OCI-M2 (cell line): ENCODE results near the gene TSGA10IP.
"Not testable (repeated sequence)": the region's sequence is repeated elsewhere in the genome, so short reads cannot be mapped to it uniquely, and the experiment has no call there.

ENCODE experiments used
- DNase-seq: peaks from one replicate; lab custom pipeline; 2025; ENCODE audit not compliant: unreplicated experiment; lab: John Stamatoyannopoulos, UW

The TSGA10IP gene

DNA sequence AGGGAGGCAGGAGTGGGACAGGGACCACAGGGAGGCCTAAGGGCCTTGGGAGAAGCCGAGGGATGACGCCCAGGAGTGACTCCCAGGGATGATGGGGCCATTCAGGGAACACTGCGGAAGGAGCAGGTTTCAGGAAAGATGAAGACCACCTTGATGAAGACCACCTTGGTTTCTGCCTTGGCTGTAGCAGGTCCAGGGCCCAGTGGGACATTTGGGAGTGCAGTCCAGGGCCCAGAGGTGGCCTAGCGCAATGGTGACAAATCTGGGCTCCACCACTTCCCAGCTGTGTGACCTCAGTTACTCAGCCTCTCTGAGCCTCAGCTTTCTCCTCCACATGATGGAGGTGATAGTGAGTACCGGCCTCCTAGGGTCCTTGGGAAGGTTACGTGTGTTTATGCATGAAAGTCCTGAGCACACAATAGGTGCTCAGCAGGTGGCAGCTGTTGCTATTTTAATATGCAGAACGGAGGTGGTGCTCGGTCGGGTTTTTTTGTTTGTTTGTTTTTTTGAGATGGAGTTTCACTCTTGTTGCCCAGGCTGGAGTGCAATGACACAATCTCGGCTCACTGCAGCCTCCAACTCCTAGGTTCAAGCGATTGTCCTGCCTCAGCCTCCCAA lies 770 bp downstream of the TSGA10IP start:
- DNase-seq = no peak

DNA sequence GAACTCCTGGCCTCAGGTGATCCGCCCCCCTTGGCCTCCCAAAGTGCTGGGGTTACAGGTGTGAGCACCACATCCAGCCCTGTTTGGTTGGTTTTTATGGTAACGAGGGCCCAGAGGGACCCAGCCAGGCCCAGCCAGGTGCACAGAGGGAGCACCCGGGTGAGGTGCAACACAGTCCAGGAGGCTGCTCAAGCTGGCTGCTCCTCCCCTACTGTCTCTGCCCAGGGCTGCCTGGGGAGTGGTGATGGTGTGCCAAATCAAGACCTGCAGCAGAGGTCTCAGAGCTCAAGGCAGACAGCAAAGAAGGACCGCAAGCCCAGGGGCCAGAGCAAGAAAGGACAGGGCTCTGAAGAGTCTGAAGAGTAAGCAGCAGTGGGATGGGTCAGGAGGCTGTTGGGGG lies 1.4 kb downstream of the TSGA10IP start:
- no peak for DNase-seq

DNA sequence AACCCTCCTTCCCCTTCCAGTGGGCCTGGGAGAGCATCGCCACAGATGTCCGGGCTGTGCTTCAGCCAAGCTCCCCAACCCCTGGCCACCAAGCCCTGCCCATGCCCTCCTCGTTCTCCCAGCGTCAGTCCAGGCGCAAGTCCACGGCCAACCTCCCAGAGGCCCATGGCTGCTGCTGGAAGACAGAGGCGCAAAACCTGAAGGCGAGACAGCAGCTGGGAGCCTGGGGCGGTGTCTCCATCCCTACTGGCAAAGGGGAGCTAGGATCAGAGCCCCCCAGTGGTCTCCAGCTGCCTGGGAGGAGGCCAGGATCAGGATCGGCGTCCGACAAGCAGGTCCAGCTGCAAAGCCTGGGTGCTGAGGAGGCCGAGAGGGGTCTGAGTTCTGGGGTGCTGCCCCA lies 1.9 kb downstream of the TSGA10IP start:
- no peak for DNase-seq

DNA sequence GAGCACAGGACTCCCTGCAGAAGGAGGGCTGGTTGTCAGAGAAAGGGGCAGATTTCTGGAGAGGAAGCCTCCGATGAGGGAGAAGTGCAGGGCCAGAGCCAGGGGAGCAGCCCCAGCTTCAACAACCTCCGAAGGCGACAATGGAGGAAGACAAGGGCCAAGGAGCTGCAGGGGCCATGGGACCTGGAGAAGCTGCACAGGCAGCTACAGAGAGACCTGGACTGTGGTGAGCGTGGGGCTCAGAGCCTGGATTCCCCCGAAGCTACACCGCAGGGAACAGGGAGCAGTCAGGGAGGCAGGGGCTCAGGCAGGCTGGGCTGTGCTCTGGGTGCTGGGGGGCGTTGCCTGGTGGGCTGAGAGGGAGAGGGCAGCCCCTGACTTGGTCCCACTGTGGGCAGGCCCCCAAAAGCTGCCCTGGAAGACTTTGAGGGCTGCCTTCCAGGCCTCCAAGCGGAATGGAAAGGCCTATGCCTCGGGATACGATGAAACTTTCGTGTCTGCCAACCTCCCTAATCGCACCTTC lies 2.4 kb downstream of the TSGA10IP start:
- no peak for DNase-seq

DNA sequence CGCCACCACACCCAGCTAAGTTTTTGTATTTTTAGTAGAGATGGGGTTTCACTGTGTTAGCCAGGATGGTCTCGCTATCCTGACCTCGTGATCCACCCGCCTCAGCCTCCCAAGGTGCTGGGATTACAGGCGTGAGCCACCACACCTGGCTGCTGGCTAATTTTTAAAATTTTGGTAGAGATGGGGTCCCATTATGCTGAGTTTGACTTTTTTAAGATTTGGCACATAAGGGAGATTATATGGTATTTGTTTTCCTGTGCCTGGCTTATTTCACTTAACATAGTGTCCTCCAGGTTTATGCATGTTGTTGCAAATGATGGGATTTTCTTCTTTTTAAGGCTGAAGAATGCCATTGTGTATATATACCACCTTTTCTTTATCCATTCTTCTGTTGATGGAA lies 5.4 kb downstream of the TSGA10IP start:
- not testable (repeated sequence) for DNase-seq

DNA sequence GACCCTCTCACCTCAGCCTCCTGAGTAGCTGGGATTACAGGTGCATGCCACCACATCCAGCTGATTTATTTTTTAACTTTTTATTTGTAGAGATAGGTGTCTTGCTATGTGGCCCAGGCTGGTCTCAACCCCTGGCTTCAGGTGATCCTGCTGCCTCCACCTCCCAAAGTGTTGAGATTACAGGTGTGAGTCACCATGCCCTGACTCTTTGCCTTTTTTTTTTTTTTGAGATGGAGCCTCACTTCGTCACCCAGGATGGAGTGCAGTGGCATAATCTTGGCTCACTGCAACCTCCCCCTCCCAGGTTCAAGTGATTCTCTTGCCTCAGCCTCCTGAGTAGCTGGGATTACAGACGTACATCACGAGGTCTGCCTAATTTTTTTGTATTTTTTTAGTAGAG lies 6.4 kb downstream of the TSGA10IP start:
- DNase-seq = not testable (repeated sequence)

DNA sequence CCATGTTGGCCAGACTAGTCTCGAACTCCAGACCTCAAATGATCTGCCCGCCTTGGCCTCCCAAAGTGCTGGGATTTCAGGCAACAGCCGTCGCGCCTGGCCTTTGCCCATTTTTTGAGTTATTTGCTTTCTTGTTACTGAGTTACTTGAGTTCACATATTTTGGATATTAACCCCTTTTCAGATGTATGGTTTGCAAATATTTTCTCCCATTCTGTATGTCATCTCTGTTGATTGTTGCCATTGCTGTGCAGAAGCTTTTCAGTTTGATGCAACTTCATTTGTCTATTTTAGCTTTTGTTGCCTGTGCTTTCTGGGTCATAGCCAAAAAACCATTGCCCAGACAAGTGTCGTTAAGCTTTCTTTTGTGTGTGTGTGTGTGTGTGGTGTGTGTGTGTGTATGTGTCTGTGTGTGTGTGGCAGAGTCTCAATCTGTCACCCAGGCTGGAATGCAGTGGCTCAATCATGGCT lies 6.8 kb downstream of the TSGA10IP start:
- no peak for DNase-seq

DNA sequence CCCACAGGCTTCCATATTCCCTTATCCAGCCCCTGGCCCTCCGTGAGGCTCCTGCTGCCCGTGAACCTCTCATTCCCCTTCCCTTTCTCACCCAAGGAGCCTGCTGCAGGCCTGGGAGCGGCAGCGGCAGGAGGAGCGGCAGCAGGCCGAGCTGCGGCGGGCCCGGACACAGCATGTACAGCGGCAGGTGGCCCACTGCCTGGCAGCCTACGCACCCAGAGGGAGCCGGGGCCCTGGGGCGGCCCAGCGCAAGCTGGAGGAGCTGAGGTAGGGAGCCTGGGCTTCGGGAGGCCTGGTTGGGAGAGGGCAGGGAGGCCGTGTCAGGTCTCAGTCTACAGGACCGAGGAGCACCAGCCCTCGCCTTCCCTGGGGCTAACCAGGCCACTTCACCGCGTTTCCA lies 8.2 kb downstream of the TSGA10IP start:
- DNase-seq = no peak

DNA sequence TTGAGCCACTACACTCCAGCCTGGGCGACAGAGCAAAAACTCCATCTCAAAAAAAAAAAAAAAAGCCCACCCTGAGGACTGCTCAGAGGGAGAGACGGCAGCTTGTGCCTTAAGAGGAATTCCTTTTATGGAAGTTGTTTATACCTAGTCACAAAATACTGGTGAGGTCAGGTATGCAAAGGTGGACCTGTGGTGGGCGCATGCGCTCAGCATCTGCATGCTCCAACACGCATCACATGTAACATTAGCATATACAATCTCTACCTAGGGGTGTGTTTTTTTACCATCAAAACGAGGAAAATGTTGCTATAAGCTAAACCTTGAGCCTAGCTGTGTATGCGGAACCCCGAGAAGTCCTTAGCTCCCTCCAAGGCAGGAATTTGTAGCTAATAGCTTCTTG lies 9.5 kb downstream of the TSGA10IP start:
- no peak for DNase-seq

DNA sequence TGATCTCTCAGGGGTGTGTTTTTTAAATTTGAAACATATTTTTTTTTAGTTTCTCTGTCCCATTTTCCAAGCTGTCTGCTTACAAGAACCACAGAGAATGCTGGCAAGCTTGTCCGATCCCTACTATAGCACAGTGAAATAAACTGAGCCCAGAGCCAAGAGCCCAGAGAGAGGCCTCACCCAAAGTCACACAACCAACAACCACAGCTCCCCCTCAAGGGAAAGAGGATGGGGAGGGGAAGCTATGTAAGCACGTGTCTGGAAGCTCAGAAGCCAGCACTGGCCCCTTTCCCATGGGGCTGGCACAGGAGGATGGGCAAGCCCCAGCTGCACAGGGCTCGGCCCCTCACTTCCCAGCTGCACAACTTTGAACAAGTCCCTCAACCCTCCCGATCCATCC lies 13.0 kb downstream of the TSGA10IP start:
- DNase-seq = no peak

DNA sequence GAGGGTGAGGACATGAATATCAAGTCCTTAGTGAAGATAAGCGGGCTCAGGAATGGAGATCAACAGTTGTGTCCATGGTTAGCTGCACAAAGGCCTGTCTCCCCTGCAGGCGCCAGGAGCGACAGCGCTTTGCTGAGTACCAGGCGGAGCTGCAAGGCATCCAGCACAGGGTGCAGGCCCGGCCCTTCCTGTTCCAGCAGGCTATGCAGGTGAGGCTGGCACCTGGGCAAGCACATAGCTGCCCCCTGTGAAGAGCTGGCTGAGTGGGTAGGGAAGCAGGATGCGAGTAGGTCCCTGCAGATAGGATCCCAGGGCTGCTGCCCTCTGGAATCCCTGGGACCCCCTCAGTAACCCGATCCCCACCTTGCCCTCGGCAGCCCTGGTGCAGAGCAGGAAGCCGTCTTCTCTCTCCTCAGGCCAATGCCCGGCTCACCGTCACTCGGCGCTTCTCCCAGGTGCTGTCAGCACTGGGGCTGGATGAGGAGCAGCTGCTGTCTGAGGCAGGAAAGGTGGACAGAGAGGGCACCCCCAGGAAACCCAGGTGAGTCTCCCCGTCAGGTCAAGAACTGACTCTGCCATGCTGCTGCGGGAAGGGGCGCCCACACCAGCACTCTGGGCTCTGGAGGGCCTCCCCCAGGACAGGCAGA lies 13.6 kb downstream of the TSGA10IP start:
- DNase-seq = no peak

DNA sequence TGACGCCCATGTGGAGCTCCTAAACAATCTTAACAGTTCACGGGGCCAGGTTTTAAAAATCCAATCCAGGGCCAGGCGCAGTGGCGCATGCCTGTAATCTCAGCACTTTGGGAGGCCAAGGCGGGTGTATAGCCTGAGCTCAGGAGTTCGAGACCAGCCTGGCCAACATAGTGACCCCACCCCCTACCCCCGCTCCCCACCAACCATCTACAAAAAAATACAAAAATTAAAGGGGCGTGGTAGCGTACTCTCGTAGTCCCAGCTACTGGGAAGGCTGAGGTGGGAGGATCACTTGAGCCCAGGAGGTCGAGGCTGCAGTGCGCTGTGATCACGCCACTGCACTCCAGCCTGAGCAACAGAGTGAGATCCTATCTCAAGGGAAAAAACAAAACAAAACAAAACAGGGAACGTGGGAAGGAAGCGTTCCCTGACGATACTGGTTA lies 15.6 kb downstream of the TSGA10IP start:
- DNase-seq = no peak

DNA sequence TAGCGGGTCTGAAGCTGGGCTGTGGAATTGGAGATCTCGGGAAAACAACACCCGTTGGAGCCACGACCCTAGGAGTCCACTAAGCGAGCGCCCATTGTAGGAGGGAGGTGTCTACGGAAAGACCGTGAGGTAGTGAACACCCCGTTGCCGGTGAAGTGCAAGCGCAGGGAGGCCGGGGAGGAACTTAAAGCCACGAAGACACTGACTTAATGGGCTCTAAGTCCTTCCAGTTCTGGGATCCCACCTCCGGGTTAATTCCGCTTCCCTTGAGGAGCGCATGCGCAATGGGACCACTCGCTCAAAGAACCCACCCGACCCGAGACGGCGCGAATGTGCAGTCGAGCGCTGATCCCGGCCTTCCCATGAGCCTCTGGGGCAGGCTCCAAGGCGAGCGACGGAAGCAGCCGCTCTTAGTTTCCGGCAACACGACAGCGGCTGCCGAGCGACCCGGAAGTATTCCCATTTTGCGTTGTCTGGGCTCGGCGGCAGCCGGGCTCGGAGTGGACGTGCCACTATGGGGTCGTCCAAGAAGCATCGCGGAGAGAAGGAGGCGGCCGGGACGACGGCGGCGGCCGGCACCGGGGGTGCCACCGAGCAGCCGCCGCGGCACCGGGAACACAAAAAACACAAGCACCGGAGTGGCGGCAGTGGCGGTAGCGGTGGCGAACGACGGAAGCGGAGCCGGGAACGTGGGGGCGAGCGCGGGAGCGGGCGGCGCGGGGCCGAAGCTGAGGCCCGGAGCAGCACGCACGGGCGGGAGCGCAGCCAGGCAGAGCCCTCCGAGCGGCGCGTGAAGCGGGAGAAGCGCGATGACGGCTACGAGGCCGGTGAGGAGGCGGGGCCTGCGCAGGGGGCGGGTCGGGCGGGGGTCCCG lies 16.2 kb downstream of the TSGA10IP start, which contains the start of gene SART1:
Gene SART1, plus strand, starts transcription at position 468 of the 874 bp plus-strand sequence. Its CDS starts 47 bp downstream, at position 515.
- DNase-seq = peak; percentile 68

DNA sequence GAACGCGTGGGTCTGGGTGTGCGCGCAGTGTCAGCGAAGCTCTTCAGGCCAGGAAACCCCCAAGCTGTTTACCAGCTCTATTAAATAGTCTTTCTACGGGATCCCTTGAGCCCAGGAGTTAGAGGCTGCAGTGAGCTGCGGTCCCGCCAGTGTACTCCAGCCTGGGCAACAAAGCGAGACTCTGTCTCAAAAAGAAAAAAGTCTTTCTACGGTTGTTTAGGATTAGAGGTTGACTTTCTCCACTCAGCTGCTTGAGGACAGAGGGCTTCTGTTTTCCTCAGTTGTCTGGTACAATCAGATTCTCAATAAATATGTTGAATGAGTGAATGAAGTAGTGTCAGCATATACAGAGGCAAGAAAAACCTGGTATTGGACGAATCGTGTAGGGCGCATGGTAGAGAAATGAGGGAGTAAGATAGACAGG lies 16.9 kb downstream of the TSGA10IP start:
- DNase-seq = no peak

DNA sequence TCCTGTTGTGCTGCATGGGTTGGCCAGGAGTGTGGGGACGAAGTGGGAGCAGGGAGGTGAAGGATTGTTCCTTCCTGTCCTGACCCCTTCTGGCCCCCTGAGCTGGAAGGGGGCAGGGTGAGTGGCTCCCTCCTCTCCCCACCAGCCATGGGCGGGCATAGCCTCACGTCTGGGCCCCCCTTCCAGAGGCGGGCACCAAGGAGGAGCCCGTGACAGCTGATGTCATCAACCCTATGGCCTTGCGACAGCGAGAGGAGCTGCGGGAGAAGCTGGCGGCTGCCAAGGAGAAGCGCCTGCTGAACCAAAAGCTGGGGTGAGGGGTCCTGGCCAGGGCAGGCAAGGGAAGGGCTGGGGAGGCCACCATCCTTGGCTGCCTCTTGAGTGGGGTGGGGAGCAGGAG lies 19.6 kb downstream of the TSGA10IP start:
- no peak for DNase-seq

DNA sequence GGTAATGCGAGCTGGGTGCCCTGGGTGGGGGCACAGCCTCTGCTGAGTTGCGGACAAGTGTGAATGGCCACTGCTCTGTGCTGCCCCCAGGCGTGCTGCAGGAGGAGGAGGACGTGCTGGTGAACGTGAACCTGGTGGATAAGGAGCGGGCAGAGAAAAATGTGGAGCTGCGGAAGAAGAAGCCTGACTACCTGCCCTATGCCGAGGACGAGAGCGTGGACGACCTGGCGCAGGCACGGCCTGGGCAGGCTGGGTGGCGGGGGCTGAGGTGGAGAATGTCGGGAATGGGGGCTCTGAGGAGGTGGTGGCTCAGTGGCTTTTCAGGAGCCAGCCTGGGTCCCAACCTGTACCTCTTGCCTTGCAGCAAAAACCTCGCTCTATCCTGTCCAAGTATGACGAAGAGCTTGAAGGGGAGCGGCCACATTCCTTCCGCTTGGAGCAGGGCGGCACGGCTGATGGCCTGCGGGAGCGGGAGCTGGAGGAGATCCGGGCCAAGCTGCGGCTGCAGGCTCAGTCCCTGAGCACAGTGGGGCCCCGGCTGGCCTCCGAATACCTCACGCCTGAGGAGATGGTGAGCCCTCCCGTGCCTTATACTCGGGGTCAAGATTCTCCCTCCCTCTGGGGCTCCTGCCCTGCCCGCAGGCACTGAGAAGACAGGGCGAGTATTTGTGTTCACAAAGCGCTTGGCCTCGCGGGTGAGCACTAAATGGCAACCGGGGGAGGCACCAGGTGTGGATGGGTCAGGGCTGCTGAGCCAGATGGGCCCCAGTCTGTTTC lies 20.9 kb downstream of the TSGA10IP start:
- DNase-seq = no peak

DNA sequence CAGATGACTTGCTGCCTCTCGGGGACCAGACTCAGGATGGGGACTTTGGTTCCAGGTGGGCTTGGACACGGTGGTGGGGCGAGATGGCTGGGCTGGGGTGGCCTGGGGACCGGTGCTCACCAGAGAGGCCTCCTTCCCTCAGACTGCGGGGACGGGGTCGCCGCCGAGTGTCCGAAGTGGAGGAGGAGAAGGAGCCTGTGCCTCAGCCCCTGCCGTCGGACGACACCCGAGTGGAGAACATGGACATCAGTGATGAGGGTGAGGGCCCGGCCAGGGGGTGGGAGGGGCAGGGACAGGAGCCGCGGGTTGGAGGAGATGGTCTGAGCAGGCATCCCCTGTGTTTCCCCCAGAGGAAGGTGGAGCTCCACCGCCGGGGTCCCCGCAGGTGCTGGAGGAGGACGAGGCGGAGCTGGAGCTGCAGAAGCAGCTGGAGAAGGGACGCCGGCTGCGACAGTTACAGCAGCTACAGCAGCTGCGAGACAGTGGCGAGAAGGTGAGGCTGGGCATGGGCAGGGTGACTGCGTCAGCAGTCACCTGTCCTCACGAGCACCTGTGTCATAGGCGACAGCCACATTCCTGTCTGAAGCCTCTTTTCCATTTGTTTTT lies 22.2 kb downstream of the TSGA10IP start:
- DNase-seq = no peak

DNA sequence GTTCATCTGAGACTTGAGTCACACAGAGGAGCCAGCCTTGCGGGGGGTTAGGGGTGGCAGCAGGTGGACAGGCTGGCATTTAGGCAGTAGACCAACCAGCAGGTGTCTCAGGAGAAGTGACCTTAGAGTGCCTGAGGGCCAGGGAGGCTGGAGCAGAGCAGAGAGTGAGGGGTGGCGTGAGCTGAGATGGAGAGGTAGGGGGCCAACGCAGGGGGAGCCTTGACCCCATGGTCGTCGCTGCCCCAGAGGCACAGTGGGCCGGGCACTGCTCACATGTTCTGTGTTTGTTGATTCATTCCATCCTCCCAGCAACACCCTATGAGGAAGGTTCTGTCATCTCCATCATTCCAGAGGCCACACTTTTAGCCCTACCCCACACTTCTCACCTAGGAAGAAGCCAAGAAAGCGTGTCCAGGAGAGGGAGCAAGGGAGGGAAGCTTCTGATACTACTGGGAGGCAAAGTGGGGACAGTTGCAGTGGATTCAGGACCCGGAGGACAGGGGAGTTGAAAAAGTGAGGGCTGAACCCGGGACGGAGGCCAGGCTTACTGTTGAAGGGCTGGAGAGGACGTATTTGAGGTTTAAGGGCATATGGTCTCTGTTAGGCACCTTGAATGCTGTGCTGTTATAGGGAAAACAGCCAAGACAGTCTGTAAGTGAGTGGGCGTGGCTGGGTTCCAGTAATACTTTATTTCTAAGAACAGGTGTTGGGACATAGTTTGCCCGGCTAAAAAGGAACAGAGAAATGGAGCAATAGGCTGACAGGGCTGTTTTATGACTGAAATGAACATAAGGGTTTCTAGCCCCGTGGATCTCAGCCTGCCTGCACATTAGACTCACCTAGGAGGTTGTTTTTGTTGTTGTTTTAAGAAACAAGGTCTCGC lies 23.6 kb downstream of the TSGA10IP start:
- DNase-seq = no peak

DNA sequence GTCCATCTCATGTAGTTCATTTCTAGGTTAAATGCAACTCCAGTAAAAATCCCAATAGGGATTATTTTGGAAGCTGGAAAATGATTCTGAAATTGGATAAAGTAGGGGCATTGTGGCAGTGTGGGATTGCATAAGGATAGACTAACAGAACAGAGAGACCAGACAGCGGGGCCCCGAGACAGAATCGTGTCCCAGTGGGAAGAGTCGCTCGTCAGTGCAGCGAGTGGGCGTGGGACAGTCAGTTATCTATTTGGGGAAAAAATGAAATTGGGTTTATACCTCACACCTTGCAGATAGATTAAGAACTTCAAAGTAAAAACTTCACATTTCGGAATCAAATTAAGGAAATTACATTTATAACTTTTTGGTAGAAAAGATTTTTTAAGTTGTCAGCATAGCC lies 26.8 kb downstream of the TSGA10IP start:
- no peak for DNase-seq
